K562 (cell line): ENCODE data around the gene PLA2G15. TPM values are rescaled to one million over a fixed set of nuclear protein-coding genes. Genes with fewer than 3 reads are reported as not detected.

Source experiments
- ATAC-seq: fragments of 200-7000 bp; cut with Tn5 transposase; 3 replicates; pipeline ENCODE4 v1.9.1; 2020; ENCODE audit warnings: moderate library complexity
- BruUV-seq: library from RNA; stranded (reverse); fragments of 400-500 nt; replicated peaks from 2 replicates; lab custom pipeline; 2021; lab: Mats Ljungman, UMichigan
- CTCF ChIA-PET: fragments of 300-600 bp; formaldehyde crosslinking; extraction: SDS; loops from one replicate; lab custom pipeline; 2021; ENCODE audit warnings: low intra/inter-chr PET ratio; lab: Yijun Ruan, JAX
- POLR2A ChIA-PET: fragments of 300-600, 350-650 bp; sonication (Branson Sonifier 250); formaldehyde crosslinking; extraction: SDS; loops from one replicate; lab custom pipeline; 2021; ENCODE audit warnings: antibody characterized with exemption, inconsistent platforms; lab: Yijun Ruan, JAX
- DNase-seq, 4 experiments: peaks; one replicate each; pipeline versions ENCODE4 v3.0.0 to v3.0.0-alpha.2; 2011 to 2018; ENCODE audit warnings: low spot score in 3 of 4, mixed read lengths in 3 of 4; ENCODE audit errors: extremely low read depth in 1 of 4
- FAIRE-seq: peaks from 2 replicates; lab custom pipeline; 2011; peaks lifted over from hg19 to GRCh38; lab: Jason Lieb, UNC
- H2AFZ ChIP-seq: 2 replicates; pipeline ENCODE4 v1.6.0; 2011; ENCODE audit warnings: low read depth, low read length, control low read depth, inconsistent platforms
- H3K27ac ChIP-seq: fragments of 200-600 bp; 3 replicates; pipeline ENCODE4 v1.8.0; 2011; ENCODE audit warnings: low read depth, mild to moderate bottlenecking, control low read depth, inconsistent platforms, low read length, moderate library complexity, mixed read lengths; ENCODE audit errors: extremely low read depth
- H3K27me3 ChIP-seq, 2 experiments: fragments of 300-600 bp in 1 of 2; 2 replicates in 1 of 2; 3 replicates in 1 of 2; pipeline versions ENCODE4 v1.6.0 to v1.8.0; 2011; ENCODE audit warnings: inconsistent platforms in 2 of 2, low read length in 2 of 2, mild to moderate bottlenecking in 1 of 2, mixed read lengths in 1 of 2, moderate library complexity in 1 of 2; ENCODE audit not compliant: control insufficient read depth in 2 of 2, insufficient read depth in 2 of 2
- H3K36me3 ChIP-seq: fragments of 300-600 bp; 3 replicates; pipeline ENCODE4 v1.8.0; 2011; ENCODE audit warnings: mild to moderate bottlenecking, low read length, inconsistent platforms; ENCODE audit not compliant: control insufficient read depth, insufficient read depth
- H3K4me1 ChIP-seq, 2 experiments: fragments of 200-600 bp in 1 of 2; replicated peaks in 1 of 2; 2 replicates in 1 of 2; 3 replicates in 1 of 2; pipeline versions ENCODE4 v1.5.1 to v1.8.0; 2011; ENCODE audit warnings: inconsistent platforms in 2 of 2, low read length in 2 of 2, mild to moderate bottlenecking in 1 of 2, mixed read lengths in 1 of 2, moderate library complexity in 1 of 2; ENCODE audit not compliant: control insufficient read depth in 2 of 2, insufficient read depth in 2 of 2
- H3K4me2 ChIP-seq: 2 replicates; pipeline ENCODE4 v1.6.1; 2011; ENCODE audit warnings: low read length, control low read depth, inconsistent platforms, mixed read lengths; ENCODE audit not compliant: insufficient read depth
- H3K4me3 ChIP-seq: fragments of 200-600 bp; sonication (generic), shearing (Covaris generic); 2 replicates; pipeline ENCODE4 v1.5.1; 2016; ENCODE audit warnings: control low read depth, inconsistent platforms
- H3K79me2 ChIP-seq: fragments of 200-600 bp; 3 replicates; pipeline ENCODE4 v1.8.0; 2011; ENCODE audit warnings: low read length, inconsistent platforms; ENCODE audit not compliant: control insufficient read depth, insufficient read depth
- H3K9ac ChIP-seq, 2 experiments: 2 replicates each; pipeline versions ENCODE4 v1.6.0 to v1.6.1; 2011; ENCODE audit warnings: low read depth in 2 of 2, low read length in 2 of 2, control low read depth in 1 of 2, inconsistent platforms in 1 of 2, mild to moderate bottlenecking in 1 of 2, mixed read lengths in 1 of 2; ENCODE audit not compliant: insufficient read depth in 1 of 2
- H3K9me1 ChIP-seq: one replicate; pipeline ENCODE4 v1.6.0; 2011; ENCODE audit warnings: inconsistent platforms, mild to moderate bottlenecking, low read length, moderate library complexity; ENCODE audit not compliant: control insufficient read depth, insufficient read depth
- H3K9me3 ChIP-seq: replicated peaks from 2 replicates; pipeline ENCODE4 v1.5.1; 2011; ENCODE audit warnings: low read depth, low read length, inconsistent platforms; ENCODE audit not compliant: control insufficient read depth, insufficient read depth
- H4K20me1 ChIP-seq: replicated peaks from 2 replicates; pipeline ENCODE4 v1.6.1; 2011; ENCODE audit warnings: low read length, inconsistent platforms, mixed read lengths; ENCODE audit not compliant: control insufficient read depth, insufficient read depth
- CCNT2 ChIP-seq: IDR thresholded peaks from 2 replicates; pipeline ENCODE4 v1.6.1; 2011; ENCODE audit warnings: borderline replicate concordance, low read depth, mild to moderate bottlenecking, moderate library complexity, mixed read lengths, low read length; ENCODE audit not compliant: insufficient read length; ENCODE audit errors: extremely low read depth
- ESRRA ChIP-seq: fragments of 450-650 bp; IDR thresholded peaks from 2 replicates; pipeline ENCODE4 v1.6.1; 2014; ENCODE audit warnings: low read depth, mild to moderate bottlenecking, moderate library complexity, borderline replicate concordance
- FOXM1 ChIP-seq, 2 experiments: fragments of 450-650 bp in 1 of 2; sonication (generic) in 1 of 2; formaldehyde crosslinking in 1 of 2; IDR thresholded peaks; 2 replicates each; pipeline versions ENCODE4 v1.6.1 to v1.9.0; 2017 to 2022; ENCODE audit warnings: low read depth in 2 of 2, mild to moderate bottlenecking in 2 of 2, missing genetic modification reagents in 1 of 2, moderate library complexity in 1 of 2
- GTF3C2 ChIP-seq: IDR thresholded peaks from 3 replicates; pipeline ENCODE4 v1.6.1; 2011; ENCODE audit warnings: borderline replicate concordance, mild to moderate bottlenecking, moderate library complexity; ENCODE audit not compliant: insufficient read length; ENCODE audit errors: extremely low read depth
- HOXB6 ChIP-seq: fragments of 250-450 bp; sonication (Bioruptor Pico); IDR thresholded peaks from 2 replicates; pipeline ENCODE4 v1.5.1; 2022; ENCODE audit warnings: mild to moderate bottlenecking, borderline replicate concordance
- KAT2B ChIP-seq: IDR thresholded peaks from one replicate; pipeline ENCODE4 v1.6.1; 2012; ENCODE audit warnings: low read depth, mild to moderate bottlenecking, control low read depth, inconsistent platforms, low read length, moderate library complexity
- MXI1 ChIP-seq: IDR thresholded peaks from 2 replicates; pipeline ENCODE4 v1.6.1; 2011; ENCODE audit warnings: low read depth, mild to moderate bottlenecking, improper control_type of control experiment, low read length
- NEUROD1 ChIP-seq: fragments of 150-350 bp; IDR thresholded peaks from 2 replicates; pipeline ENCODE4 v1.6.1; 2014; ENCODE audit warnings: borderline replicate concordance, low read length, low read depth; ENCODE audit not compliant: partially characterized antibody
- NFRKB ChIP-seq: fragments of 450-650 bp; IDR thresholded peaks from 2 replicates; pipeline ENCODE4 v1.6.1; 2016; ENCODE audit warnings: low read depth
- RFX5 ChIP-seq: IDR thresholded peaks from 2 replicates; pipeline ENCODE4 v1.6.1; 2011; ENCODE audit warnings: low read depth, mild to moderate bottlenecking, improper control_type of control experiment, low read length
- SETDB1 ChIP-seq: IDR thresholded peaks from one replicate; pipeline ENCODE4 v1.6.1; 2012; ENCODE audit warnings: low read length, control low read depth, inconsistent platforms
- SMARCA5 ChIP-seq: fragments of 450-650 bp; IDR thresholded peaks from 2 replicates; pipeline ENCODE4 v1.6.1; 2016
- SRSF9 ChIP-seq: fragments of 200-400 bp; formaldehyde crosslinking; IDR thresholded peaks from 2 replicates; pipeline ENCODE4 v1.6.1; 2017; ENCODE audit warnings: low read depth, low read length, borderline replicate concordance
- ZNF121 ChIP-seq: sonication (generic); formaldehyde crosslinking; conservative IDR thresholded peaks from 2 replicates; pipeline ENCODE4 v1.8.0; 2022; ENCODE audit warnings: missing genetic modification reagents
- ZNF3 ChIP-seq: fragments of 250-450 bp; sonication (Bioruptor Pico); IDR thresholded peaks from 2 replicates; pipeline ENCODE4 v1.5.0; 2021; ENCODE audit warnings: mild to moderate bottlenecking, moderate library complexity
- ZNF518B ChIP-seq: fragments of 250-450 bp; sonication (Bioruptor Pico); IDR thresholded peaks from 2 replicates; pipeline ENCODE4 v1.5.0; 2021; ENCODE audit warnings: mild to moderate bottlenecking, moderate library complexity
- WGBS: fragments of 100-300 bp; shearing (Covaris generic); methylation state at CpG from one replicate; pipeline ENCODE4 v1.1.6; 2016; ENCODE audit warnings: low coverage, mixed read lengths; ENCODE audit not compliant: insufficient coverage; ENCODE audit errors: missing lambda C conversion rate; 5-methylcytosine and 5-hydroxymethylcytosine counted together
- in situ Hi-C: fragments of 300-500 bp; cut with MboI; formaldehyde crosslinking; loops from 4 replicates; pipeline ENCODE4 v1.15.0; 2018; ENCODE audit warnings: inconsistent platforms, mixed read lengths
- intact Hi-C: fragments of 100-400 bp; cut with micrococcal nuclease; formaldehyde crosslinking; loops from 2 replicates; pipeline ENCODE4 v1.14.2; 2022
- polyA plus RNA-seq, 8 experiments: library from polyadenylated mRNA; depleted of rRNA in 4 of 8; stranded (reverse) in 5 of 8; unstranded in 3 of 8; fragments of >200 nt; fragmentation: Nextera tagmentation in 2 of 8; fragmentation: Illumina TruSeq in 1 of 8; extraction: Ambion mirVana in 2 of 8; extraction: Trizol in 1 of 8; gene quantifications; 2 replicates each; pipeline versions ENCODE4 v1.2.1 to v1.2.3, GENCODE V29; 2011 to 2014; ENCODE audit warnings: inconsistent platforms in 1 of 8, missing spikeins in 1 of 8
- total RNA-seq, 7 experiments: library from RNA; depleted of rRNA in 6 of 7; stranded (reverse); fragments of >200 nt in 6 of 7; fragmentation: Illumina TruSeq in 2 of 7; extraction: Trizol in 2 of 7; gene quantifications; 2 replicates each; pipeline versions ENCODE4 v1.2.1 to v1.2.3, GENCODE V29; 2011 to 2021; ENCODE audit warnings: low replicate concordance in 1 of 7

The PLA2G15 gene
- total and polyA plus RNA-seq, 9 of the 15 experiments (the other 6 are each of a cell fraction or from before 2014, with no cell fraction given): 0.42 to 8.6 (median 4.8) TPM

GRCh38 chr16:68250951-68251350, 5.8 kb downstream of the PLA2G15 start:
- ChIA-PET CTCF (no interaction called here), POLR2A (interaction anchor here (1.3 kb wide), 1 partner anchor 13 kb away, joined by 5 read pairs; the partner anchor contains the start of gene SLC7A6)
- DNase-seq (no peak), ATAC-seq (no peak), FAIRE-seq (no peak)
- peaks cover 3% of the 10 kb centered on the region; the same call in 1 of the 2 replicates for H4K20me1 ChIP-seq
- no peak overlapping the region for H3K4me2 ChIP-seq
- peaks cover 8% of the 10 kb centered on the region for H3K9me1 ChIP-seq
- peaks cover 7% of the 10 kb centered on the region; the same call in 1 of the 3 replicates for H3K36me3 ChIP-seq
- no peak overlapping the region for H3K27ac ChIP-seq
- H3K4me3 ChIP-seq: no peak overlapping the region
- H2AFZ ChIP-seq: no peak overlapping the region
- intact Hi-C loops: no loop called here
- no peak overlapping the region for H3K9ac ChIP-seq
- WGBS: 59% methylated on average over 6 of the region's 6 CpGs
- H3K27me3 ChIP-seq: no peaks in the 10 kb centered on the region
- BruUV-seq: no TSS peak
- in situ Hi-C loops: no loop called here
- H3K4me1 ChIP-seq: peaks cover 16 to 17% of the 10 kb centered on the region in 2 experiments
- H3K79me2 ChIP-seq: peaks cover 2% of the 10 kb centered on the region; the same call in 2 of the 3 replicates
- no peaks in the 10 kb centered on the region for H3K9me3 ChIP-seq
- no peak for TF ChIP-seq SETDB1
- no peak for TF ChIP-seq HOXB6
- TF ChIP-seq ZNF121 (CRISPR knock-in tag): no peak
- TF ChIP-seq ZNF3 (CRISPR knock-in tag): no peak
- TF ChIP-seq MXI1: no peak
- no peak for TF ChIP-seq SRSF9
- no peak for TF ChIP-seq ZNF518B
- TF ChIP-seq NEUROD1: no peak
- TF ChIP-seq RFX5: no peak
- no peak for TF ChIP-seq SMARCA5
- TF ChIP-seq NFRKB: no peak
- no peak for TF ChIP-seq FOXM1 (IDR thresholded peaks at IDR 0.05; ENCODE audit: low read depth)
- no peak for TF ChIP-seq FOXM1 (CRISPR knock-in tag; IDR thresholded peaks at IDR 0.05; ENCODE audit: low read depth)
- no peak for TF ChIP-seq ESRRA
- no peak for TF ChIP-seq CCNT2
- TF ChIP-seq KAT2B: no peak
- no peak for TF ChIP-seq GTF3C2
